Measurements from ENCODE around the gene MTOR.

DNA sequence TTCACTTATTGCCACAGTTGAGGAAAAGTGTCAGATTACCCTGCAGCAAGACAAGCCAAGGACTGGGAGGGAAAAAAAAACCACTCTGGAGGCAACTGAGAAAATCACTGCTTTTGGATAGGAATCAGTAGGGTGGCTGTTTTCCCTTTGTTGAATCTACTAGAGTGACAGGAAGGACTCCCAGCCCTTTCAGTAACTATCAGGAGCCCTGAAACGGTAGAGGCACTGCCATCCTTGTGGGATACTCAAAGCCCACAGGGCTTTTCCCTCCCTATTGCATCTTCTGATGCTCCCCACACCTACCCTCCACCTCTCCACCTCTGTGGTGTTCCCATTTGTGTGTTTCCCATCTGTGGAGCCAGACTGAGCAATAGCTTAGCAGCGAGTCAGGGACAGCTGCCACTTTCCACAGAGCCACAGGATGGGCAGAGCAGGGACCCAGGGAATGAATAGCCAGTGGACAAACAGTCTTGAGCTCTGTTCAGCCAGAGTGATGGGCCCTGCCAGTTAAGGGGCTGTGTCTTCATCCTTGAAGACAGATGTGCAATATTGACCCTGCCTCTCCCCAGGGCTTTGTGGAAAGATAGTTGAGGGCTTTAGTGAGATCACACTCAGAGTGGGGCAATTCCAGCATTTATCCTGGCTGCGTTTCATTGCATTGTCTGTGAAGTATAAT, 24.5 kb upstream of the MTOR start:
- TF ChIP-seq, protein P1, sequence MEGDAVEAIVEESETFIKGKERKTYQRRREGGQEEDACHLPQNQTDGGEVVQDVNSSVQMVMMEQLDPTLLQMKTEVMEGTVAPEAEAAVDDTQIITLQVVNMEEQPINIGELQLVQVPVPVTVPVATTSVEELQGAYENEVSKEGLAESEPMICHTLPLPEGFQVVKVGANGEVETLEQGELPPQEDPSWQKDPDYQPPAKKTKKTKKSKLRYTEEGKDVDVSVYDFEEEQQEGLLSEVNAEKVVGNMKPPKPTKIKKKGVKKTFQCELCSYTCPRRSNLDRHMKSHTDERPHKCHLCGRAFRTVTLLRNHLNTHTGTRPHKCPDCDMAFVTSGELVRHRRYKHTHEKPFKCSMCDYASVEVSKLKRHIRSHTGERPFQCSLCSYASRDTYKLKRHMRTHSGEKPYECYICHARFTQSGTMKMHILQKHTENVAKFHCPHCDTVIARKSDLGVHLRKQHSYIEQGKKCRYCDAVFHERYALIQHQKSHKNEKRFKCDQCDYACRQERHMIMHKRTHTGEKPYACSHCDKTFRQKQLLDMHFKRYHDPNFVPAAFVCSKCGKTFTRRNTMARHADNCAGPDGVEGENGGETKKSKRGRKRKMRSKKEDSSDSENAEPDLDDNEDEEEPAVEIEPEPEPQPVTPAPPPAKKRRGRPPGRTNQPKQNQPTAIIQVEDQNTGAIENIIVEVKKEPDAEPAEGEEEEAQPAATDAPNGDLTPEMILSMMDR (IDR thresholded peaks at IDR 0.05; ENCODE audit: poor library complexity): no peak
- TF ChIP-seq EZH2 (IDR thresholded peaks at IDR 0.05; ENCODE audit: borderline replicate concordance): no peak
